Mesothelial cell of epicardium (in vitro differentiated cells): Measurements from ENCODE around the gene RNASET2. TPM values are rescaled to one million over a fixed set of nuclear protein-coding genes. Genes with fewer than 3 reads are reported as not detected.

Experiments used
- DNase-seq, 2 experiments: peaks; one replicate each; pipeline ENCODE4 v3.0.0; 2021; ENCODE audit warnings: low spot score in 2 of 2; ENCODE audit not compliant: unreplicated experiment in 2 of 2
- H3K27ac Mint-ChIP-seq: 2 replicates; pipeline ENCODE4 v1.8.0; 2021; ENCODE audit warnings: mixed read lengths
- H3K27me3 Mint-ChIP-seq: 2 replicates; pipeline ENCODE4 v1.8.0; 2021; ENCODE audit warnings: low read depth, mixed read lengths
- H3K36me3 Mint-ChIP-seq: 2 replicates; pipeline ENCODE4 v1.8.0; 2021; ENCODE audit warnings: mixed read lengths
- H3K4me1 Mint-ChIP-seq: 2 replicates; pipeline ENCODE4 v1.8.0; 2021; ENCODE audit warnings: mixed read lengths
- H3K4me3 Mint-ChIP-seq: 2 replicates; pipeline ENCODE4 v1.8.0; 2021; ENCODE audit warnings: mild to moderate bottlenecking, moderate library complexity, mixed read lengths
- H3K9me3 Mint-ChIP-seq: 2 replicates; pipeline ENCODE4 v1.8.0; 2021; ENCODE audit warnings: mixed read lengths
- total RNA-seq: library from RNA; stranded (reverse); gene quantifications from 3 replicates; pipeline ENCODE4 v1.2.1, GENCODE V29; 2021
- TF ChIP-seq, protein P1 (sequence below): fragments of 200-600 bp; sonication (generic); IDR thresholded peaks from one replicate; pipeline ENCODE4 v1.5.0; 2021; ENCODE audit warnings: antibody characterized with exemption; ENCODE audit not compliant: unreplicated experiment

RNASET2 gene
- total RNA-seq, 1 donor from 2014 or later, result 42.3 TPM

DNA sequence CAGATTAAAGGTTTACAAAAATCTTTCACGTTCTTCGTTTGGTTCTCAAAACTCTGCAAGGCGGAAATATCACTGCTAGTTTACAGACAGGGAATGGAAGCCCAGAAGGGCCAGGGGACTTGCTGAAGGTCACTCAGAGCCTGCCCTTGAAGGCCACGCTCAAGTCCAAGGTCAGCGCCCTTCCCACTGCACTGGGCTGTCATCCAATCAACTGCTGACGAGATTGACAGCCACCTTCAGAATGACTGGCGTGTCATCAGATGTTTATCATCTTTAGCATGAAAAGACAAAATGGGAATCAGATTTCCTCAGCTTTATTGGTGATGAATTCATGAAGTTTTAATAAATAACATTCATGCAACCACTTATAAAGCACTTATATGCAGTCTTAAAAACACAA lies 16.5 kb downstream of the RNASET2 start:
- Mint-ChIP-seq H3K27ac (no peak overlapping the region), H3K4me1 (peaks cover 2% of the 10 kb centered on the region), H3K27me3 (no peaks in the 10 kb centered on the region), H3K9me3 (peaks cover 4% of the 10 kb centered on the region), H3K36me3 (peaks cover 28% of the 10 kb centered on the region), H3K4me3 (no peak overlapping the region)
- TF ChIP-seq, protein P1, sequence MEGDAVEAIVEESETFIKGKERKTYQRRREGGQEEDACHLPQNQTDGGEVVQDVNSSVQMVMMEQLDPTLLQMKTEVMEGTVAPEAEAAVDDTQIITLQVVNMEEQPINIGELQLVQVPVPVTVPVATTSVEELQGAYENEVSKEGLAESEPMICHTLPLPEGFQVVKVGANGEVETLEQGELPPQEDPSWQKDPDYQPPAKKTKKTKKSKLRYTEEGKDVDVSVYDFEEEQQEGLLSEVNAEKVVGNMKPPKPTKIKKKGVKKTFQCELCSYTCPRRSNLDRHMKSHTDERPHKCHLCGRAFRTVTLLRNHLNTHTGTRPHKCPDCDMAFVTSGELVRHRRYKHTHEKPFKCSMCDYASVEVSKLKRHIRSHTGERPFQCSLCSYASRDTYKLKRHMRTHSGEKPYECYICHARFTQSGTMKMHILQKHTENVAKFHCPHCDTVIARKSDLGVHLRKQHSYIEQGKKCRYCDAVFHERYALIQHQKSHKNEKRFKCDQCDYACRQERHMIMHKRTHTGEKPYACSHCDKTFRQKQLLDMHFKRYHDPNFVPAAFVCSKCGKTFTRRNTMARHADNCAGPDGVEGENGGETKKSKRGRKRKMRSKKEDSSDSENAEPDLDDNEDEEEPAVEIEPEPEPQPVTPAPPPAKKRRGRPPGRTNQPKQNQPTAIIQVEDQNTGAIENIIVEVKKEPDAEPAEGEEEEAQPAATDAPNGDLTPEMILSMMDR, result no peak
- no peak for DNase-seq

DNA sequence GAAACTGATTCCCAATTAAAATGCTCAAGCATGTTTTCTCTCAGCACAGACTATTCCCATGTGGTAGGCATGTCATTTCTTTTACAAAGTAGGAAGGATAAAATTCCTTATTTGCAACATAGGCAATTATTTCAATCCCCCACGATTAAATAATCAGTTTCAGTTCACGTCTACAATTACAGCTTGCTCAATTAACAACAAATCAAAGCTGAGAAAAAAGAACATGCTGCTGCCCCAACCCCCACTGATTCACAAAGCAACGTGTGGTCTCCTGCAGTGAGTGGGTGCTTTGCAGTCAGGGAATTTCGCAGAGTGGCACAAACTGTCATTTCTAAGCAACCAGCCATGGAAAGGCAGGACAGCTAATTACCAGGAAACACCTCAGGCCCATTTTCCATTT lies 17.0 kb downstream of the RNASET2 start:
- Mint-ChIP-seq H3K36me3 (peaks cover 28% of the 10 kb centered on the region), H3K4me1 (peaks cover 2% of the 10 kb centered on the region), H3K27ac (no peak overlapping the region), H3K4me3 (no peak overlapping the region), H3K27me3 (no peaks in the 10 kb centered on the region), H3K9me3 (peaks cover 4% of the 10 kb centered on the region)
- DNase-seq, result no peak
- TF ChIP-seq, protein P1, result no peak

DNA sequence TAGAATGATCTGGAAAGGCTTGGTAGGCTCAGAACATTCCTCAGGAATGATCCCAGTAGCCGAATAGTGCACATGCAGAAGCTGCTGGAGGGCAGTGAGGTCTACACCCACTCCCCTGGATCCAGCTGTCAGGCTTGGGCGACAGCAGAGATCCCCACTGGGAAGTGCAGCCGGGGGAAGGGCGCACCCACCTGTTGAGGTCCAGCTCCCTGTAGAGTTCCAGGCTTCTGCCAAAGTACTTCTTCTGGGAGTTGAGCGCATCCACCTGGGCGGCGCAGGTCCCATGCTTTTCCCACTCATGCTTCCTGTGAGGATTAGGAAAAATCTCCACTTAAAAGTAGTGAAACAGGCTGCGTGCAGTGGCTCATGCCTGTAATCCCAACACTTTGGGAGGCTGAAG lies 17.6 kb downstream of the RNASET2 start:
- H3K9me3 Mint-ChIP-seq, result peaks cover 4% of the 10 kb centered on the region

DNA sequence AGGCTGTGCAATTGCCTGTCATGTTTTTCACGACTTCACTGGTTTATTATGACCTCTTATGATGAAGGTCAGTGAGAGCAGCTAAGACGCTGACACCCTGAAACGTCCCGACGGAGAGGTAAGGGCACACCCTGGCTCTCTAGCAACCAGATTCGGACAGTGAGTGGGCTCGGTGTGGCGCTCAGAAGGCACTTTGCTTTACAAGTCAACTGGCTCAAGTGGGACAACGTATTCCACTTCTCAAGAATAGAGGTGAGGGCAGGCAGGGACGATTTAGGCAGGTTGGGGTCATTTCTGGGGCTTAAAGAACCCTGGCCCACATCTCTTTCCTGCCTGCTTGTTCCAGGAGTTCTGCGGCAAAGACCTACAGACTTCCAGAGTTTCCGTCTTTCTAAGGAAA lies 18.2 kb downstream of the RNASET2 start:
- peaks cover 25% of the 10 kb centered on the region for H3K36me3 Mint-ChIP-seq
- H3K27ac Mint-ChIP-seq, result no peak overlapping the region
- TF ChIP-seq, protein P1, result no peak
- no peak overlapping the region for H3K4me3 Mint-ChIP-seq
- H3K4me1 Mint-ChIP-seq, result peaks cover 2% of the 10 kb centered on the region
- no peak for DNase-seq
- H3K9me3 Mint-ChIP-seq, result peaks cover 1% of the 10 kb centered on the region
- H3K27me3 Mint-ChIP-seq, result no peaks in the 10 kb centered on the region

More for the DNA sequence above, 17.6 kb downstream of the RNASET2 start:
- Mint-ChIP-seq H3K27ac (no peak overlapping the region), H3K4me1 (peaks cover 2% of the 10 kb centered on the region), H3K27me3 (no peaks in the 10 kb centered on the region), H3K4me3 (no peak overlapping the region), H3K36me3 (peaks cover 30% of the 10 kb centered on the region)
- TF ChIP-seq, protein P1, result no peak
- DNase-seq, result no peak

DNA sequence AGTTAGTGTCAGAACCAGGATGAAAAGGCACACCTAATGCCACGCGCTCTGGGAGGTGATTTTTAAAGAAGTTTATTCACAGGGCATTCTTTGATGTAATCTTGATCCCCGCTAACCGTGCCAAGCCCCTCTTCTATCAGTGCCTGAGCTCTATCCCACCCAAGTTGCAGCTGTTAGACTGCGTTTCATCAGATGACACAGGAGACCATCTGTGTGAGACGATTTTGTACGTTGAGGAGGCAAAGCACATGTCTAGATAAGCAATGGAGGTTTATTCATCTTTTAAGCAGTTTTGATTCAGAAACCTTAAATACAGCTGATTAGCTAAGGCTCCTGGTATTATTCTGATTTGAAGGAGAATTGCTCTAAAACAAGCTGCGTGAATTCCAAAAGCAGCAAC lies 18.6 kb downstream of the RNASET2 start:
- Mint-ChIP-seq H3K4me3 (no peak overlapping the region), H3K27me3 (no peaks in the 10 kb centered on the region), H3K27ac (no peak overlapping the region), H3K36me3 (peaks cover 21% of the 10 kb centered on the region), H3K4me1 (peaks cover under 1% of the 10 kb centered on the region), H3K9me3 (no peaks in the 10 kb centered on the region)
- DNase-seq, result no peak
- TF ChIP-seq, protein P1, result no peak
